Kidney tubule cell (primary cell): ENCODE measurements around the gene SCAMP1.
"Not testable (repeated sequence)": the region's sequence is repeated elsewhere in the genome, so short reads cannot be mapped to it uniquely, and the experiment has no call there.

Experiments
- DNase-seq: peaks from one replicate; pipeline ENCODE4 v3.0.0-alpha.2; 2018; ENCODE audit warnings: low spot score

SCAMP1 gene

GRCh38 chr5:78429332-78429980 lies 69.0 kb downstream of the SCAMP1 start:
- no peak for DNase-seq

- DNase-seq, result no peak
These were observed 70.4 kb downstream of the SCAMP1 start for GRCh38 chr5:78430866-78431265.

GRCh38 chr5:78433972-78434371 lies 73.6 kb downstream of the SCAMP1 start:
- DNase-seq, result no peak

GRCh38 chr5:78447775-78448424 lies 87.5 kb downstream of the SCAMP1 start:
- DNase-seq, result no peak

- DNase-seq, result no peak
These were observed 88.7 kb downstream of the SCAMP1 start for GRCh38 chr5:78449103-78449502.

- DNase-seq, result not testable (repeated sequence)
These were observed 97.1 kb downstream of the SCAMP1 start for GRCh38 chr5:78457507-78457906.

GRCh38 chr5:78458843-78459242 lies 98.4 kb downstream of the SCAMP1 start:
- DNase-seq, result no peak

- DNase-seq, result no peak
These were observed 106.7 kb downstream of the SCAMP1 start for GRCh38 chr5:78467140-78467539.

- peak; percentile 44 for DNase-seq
These were observed 107.4 kb downstream of the SCAMP1 start for GRCh38 chr5:78467752-78468357.

GRCh38 chr5:78471896-78472295 lies 111.5 kb downstream of the SCAMP1 start:
- no peak for DNase-seq

- DNase-seq, result peak; percentile 18
These were observed 112.2 kb downstream of the SCAMP1 start for GRCh38 chr5:78472469-78473106.

- DNase-seq, result no peak
These were observed 113.3 kb downstream of the SCAMP1 start for GRCh38 chr5:78473751-78474150.

GRCh38 chr5:78475370-78475769 lies 115.0 kb downstream of the SCAMP1 start:
- DNase-seq, result no peak

- no peak for DNase-seq
These were observed 116.4 kb downstream of the SCAMP1 start for GRCh38 chr5:78476795-78477194.

GRCh38 chr5:78482948-78483347 lies 122.5 kb downstream of the SCAMP1 start:
- DNase-seq, result no peak

- DNase-seq, result peak; percentile 15
These were observed 123.5 kb downstream of the SCAMP1 start for GRCh38 chr5:78483809-78484521.

- no peak for DNase-seq
These were observed 125.8 kb downstream of the SCAMP1 start for GRCh38 chr5:78486218-78486617.

- no peak for DNase-seq
These were observed 127.4 kb downstream of the SCAMP1 start for GRCh38 chr5:78487846-78488245.

- peak; percentile 53 for DNase-seq
These were observed 130.5 kb downstream of the SCAMP1 start for GRCh38 chr5:78490709-78491485.

GRCh38 chr5:78492224-78492623 lies 131.8 kb downstream of the SCAMP1 start:
- DNase-seq, result no peak

- DNase-seq, result no peak
These were observed 132.2 kb downstream of the SCAMP1 start for GRCh38 chr5:78492650-78493049.

GRCh38 chr5:78495800-78496199 lies 135.4 kb downstream of the SCAMP1 start:
- DNase-seq, result no peak
